GM19324 (cell line): ENCODE results near the gene UGT1A9.
"Not testable (repeated sequence)": the region's sequence is repeated elsewhere in the genome, so short reads cannot be mapped to it uniquely, and the experiment has no call there.

Source experiments
- ATAC-seq: cut with Tn5 transposase; IDR thresholded peaks from one replicate; pipeline ENCODE4 v1.9.1; 2021; ENCODE audit warnings: mild to moderate bottlenecking, moderate library complexity; ENCODE audit not compliant: unreplicated experiment, low FRiP score

UGT1A9 gene

DNA sequence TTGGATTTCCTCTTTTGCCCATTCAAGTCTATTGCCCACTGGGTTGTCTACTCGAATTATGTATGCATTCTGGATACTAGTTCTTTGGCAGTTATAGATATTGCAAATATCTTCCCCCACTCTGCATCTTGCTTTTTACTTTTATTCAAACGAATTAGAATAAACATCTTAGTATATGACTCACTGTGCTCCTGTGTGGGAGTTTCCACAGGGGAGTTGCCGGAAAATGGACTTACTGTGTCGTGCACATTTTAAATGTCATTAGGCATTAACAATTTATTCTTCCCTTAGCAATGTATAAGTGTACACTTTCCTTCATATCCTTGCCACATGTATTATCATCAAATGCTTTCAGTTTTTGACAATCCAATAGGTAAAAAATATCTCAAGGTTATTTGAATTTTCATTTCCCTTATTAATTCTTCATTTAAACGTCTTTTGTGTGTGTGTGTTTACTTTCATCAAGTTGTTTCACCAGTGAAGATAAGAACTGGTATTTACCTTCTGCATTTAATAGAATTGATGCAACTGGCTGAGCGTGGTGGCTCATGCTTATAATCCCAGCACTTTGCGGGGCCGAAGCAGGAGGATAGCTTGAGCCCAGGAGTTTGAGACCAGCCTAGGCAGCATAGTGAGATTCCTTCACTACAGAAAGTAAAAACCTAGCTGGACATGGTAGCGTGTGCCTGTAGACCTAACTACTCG lies 36.4 kb downstream of the UGT1A9 start:
- ATAC-seq = no peak

DNA sequence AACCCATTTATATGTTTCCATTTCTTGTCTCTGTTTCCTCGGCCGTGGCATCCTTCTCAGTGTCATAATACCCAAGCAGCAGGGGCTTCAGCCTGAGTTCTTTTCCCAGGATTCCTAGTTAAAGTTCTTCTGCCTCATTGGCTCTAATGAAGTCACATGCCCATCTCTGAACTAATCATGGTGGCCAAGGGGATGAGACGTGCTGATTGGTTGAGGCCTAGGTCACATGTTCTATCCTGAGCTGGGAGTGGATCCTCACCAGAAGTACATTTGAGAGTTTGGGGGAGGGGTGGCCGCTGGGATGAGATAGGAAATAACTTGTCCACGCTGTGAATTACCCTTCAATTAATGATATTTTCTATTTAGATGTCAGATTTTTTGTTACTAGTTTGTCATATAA lies 37.2 kb downstream of the UGT1A9 start:
- ATAC-seq = no peak

DNA sequence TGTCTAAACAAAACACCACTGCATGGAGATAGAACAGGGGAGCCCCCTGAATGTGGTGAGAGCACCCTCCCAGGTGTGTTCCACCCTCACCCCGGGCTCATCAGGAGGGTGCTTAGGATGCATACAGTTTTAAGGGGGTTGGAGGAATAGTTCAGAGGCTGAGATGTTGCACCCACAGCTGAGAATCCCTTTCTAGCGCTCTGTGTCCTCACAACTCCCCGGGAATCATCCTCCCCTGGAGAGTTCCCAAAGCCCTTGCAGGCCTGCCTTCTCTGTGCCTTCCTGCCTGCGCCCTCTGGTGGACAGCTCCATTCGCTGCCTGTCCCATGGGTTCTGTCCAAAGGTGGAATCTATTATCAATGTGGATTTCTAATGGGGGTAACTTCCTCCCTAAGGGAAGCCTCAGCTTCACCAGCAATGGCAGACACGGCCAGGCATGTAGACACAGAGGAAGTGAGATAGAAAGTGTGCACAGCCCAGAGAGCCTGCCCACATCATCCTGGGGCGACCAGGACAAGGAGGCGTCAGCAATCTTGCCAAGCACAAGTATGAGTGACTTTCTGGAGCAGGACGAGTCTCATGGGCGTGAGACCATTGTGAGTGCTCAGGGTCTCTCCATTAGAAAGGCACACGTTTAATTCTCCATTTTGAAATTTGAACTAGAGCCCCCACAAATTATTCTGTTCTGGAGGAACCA lies 39.8 kb downstream of the UGT1A9 start:
- no peak for ATAC-seq

DNA sequence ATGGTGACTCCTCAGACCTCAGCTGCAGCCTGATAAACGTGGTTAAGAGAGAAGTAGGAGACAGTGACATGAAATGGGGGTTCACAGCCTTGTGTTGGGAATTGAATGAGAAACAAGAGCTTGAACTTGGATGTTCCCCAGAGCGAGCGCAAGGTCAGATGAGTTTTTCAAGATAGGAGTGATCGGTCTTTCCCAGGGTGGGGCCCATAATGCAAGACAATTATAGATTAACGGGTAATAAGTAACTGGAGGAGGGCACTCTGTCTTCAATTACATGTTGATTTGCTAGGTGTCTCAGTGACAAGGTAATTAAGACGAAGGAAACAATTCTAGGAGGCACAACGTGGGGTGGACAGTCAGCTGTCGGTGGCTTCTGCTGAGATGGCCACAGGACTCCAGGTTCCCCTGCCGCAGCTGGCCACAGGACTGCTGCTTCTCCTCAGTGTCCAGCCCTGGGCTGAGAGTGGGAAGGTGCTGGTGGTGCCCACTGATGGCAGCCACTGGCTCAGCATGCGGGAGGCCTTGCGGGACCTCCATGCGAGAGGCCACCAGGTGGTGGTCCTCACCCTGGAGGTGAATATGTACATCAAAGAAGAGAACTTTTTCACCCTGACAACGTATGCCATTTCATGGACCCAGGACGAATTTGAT lies 41.0 kb downstream of the UGT1A9 start, which contains the start of gene UGT1A5:
Gene UGT1A5, plus strand, starts transcription at position 297 of the 651 bp plus-strand sequence. Its CDS starts 85 bp downstream, at position 382.
- no peak for ATAC-seq

DNA sequence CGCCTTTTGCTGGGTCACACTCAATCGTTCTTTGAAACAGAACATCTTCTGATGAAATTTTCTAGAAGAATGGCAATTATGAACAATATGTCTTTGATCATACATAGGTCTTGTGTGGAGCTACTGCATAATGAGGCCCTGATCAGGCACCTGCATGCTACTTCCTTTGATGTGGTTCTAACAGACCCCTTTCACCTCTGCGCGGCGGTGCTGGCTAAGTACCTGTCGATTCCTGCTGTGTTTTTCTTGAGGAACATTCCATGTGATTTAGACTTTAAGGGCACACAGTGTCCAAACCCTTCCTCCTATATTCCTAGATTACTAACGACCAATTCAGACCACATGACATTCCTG lies 41.5 kb downstream of the UGT1A9 start:
- ATAC-seq = no peak

DNA sequence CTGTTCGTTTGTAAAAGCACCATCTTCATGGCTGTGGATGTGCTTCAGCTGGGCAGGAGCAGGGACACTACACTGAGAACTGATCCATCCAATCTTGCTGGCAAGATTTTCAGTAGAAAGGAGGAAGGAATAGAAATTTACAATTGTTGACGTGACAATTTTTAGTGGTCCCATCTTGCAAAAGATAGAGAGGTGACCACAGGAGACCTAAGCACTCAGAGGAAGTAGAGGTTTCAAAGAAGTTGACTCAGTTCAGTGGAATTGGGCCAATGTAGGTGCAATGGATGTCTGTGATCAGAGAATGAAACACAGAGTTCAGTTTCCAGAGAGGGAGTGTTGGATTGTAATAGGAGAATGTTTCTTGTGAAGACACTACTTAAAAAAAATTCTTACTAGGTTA lies 42.4 kb downstream of the UGT1A9 start:
- ATAC-seq = no peak

DNA sequence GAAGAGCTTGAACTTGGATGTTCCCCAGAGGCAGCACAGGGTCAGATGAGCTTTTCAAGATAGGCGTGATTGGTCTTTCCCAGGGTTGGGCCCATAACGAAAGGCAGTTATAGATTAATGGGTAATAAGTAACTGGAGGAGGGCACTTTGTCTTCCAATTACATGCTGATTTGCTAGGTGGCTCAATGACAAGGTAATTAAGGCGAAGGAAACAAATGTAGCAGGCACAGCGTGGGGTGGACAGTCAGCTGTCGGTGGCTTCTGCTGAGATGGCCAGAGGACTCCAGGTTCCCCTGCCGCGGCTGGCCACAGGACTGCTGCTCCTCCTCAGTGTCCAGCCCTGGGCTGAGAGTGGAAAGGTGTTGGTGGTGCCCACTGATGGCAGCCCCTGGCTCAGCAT lies 46.9 kb downstream of the UGT1A9 start, which contains the start of gene UGT1A4:
Gene UGT1A4, plus strand, starts transcription at position 185 of the 400 bp plus-strand sequence. Its CDS starts 85 bp downstream, at position 270.
- no peak for ATAC-seq

DNA sequence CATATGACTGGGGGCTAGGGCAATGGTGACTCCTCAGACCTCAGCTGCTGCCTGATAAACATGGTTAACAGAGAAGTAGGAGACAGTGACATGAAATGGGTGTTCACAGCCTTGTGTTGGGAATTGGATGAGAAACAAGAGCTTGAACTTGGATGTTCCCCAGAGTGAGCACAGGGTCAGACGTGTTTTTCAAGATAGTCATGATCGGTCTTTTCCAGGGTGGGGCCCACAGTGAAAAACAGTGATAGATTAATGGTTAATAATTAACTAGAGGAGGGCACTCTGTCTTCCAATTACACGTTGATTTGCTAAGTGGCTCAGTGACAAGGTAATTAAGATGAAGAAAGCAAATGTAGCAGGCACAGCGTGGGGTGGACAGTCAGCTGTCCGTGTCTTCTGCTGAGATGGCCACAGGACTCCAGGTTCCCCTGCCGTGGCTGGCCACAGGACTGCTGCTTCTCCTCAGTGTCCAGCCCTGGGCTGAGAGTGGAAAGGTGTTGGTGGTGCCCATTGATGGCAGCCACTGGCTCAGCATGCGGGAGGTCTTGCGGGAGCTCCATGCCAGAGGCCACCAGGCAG lies 57.1 kb downstream of the UGT1A9 start, which contains the start of gene UGT1A3:
Gene UGT1A3, plus strand, starts transcription at position 320 of the 579 bp plus-strand sequence. Its CDS starts 85 bp downstream, at position 405.
- ATAC-seq = no peak

DNA sequence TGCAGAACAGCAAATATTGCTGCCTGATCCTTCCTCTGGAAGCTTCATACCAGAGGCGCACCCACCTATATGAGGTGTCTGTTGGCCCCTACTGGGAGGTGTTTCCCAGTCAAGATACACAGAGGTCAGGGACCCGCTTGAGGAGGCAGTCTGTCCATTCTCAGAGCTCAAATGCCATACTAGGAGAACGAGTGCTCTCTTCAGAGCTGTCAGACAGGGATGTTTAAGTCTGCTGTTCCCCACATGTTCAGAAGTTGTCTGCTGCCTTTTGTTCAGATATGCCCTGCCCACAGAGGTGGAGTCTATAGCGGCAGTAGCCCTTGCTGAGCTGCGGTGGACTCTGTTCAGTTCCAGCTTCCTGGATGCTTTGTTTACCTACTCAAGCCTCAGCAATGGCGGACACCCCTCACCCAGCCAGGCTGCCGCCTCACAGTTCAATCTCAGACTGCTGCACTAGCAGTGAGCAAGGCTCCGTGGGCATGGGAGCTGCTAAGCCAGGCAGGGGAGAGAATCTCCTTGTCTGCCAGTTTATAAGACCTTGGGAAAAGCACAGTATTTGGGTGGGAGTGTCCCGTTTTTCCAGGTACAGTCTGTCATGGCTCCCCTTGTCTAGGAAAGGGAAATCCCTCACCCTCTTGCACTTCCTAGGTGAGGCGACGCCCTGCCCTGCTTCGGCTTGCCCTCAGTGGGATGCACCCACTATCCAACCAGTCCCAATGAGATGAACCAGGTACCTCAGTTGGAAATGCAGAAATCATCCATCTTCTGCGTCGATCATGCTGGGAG lies 65.4 kb downstream of the UGT1A9 start:
- not testable (repeated sequence) for ATAC-seq

DNA sequence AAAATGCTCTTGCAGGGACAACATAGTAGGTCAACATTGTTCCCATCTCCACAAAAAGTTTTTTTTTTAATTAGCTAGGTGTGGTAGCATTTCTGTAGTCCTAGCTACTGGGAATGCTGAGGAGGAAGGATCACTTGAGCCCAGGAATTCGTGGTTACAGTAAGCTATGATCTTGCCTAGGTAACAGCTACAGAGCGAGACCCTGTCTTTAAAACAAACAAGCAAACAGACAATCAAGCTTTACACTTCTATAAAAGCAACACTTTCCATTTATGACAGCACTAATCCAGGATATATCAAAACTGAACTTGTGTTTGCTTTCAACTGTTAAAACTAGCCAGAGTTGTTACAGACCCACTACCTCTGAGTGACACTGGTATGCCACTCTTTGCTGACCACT lies 69.2 kb downstream of the UGT1A9 start:
- no peak for ATAC-seq

DNA sequence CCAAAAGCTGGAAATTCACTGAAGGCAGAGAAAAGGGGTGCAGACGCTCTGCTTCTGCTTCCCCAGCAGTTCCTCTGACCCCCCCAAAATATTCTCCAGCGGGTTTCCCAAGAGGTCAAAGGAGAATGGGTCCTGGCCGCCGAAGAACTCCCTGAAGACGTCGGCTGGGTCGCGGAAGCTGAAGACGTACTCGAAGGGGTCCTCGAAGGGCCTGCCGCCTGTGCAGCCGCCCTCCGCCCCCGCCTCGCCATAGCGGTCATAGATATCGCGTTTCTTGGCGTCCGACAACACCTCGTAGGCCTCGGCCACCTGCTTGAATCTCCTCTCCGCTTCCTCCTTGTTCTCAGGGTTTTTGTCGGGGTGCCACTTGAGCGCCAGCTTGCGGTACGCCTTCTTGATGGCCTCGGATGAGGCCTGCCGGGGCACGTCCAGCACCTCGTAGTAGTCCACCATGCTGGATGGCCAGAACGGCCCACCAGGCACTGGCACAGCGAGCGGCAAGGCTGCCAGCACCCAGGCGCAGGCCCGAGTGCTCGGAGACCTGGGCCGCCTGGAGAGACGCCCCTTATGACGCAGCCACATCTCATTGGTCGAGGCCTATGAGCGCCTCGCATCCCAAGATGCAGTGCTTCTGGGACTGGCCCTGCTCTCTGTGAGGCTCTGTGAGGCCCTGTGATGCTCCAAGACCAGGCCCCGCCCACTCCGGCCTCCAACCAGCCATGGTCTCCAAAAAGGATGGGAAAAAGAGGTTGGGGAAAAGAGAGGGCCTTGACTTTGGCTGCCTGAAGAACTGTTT lies 72.0 kb downstream of the UGT1A9 start:
- ATAC-seq = no peak

DNA sequence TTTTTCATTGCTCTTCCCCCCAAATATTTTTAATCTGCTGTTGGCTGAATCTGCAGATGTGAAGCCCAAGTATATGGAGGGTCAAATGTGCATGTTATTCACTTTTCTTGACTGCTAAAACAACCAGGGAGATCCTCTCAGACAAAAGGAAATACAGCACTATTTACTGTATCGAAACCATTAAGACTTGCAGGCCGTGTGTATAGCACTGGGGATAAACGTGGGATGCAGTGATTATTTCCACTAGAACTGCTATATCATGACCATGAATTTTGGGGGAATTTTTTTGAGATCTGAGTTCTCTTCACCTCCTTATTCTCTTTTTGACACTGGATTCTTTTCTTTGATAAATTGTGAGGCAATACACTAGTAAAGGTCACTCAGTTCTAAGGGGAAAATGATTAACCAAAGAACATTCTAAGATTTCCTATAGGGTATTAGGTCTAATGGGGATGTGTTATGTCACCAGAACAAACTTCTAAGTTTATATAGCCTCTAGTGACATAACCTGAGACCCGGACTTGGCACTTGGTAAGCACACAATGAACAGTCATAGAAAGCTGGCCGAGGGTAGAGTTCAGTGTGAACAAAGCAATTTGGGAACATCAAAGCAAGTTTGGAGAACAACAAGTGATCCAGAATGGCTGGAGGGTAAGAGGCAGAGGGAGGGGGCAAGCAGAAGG lies 73.5 kb downstream of the UGT1A9 start:
- ATAC-seq = no peak

DNA sequence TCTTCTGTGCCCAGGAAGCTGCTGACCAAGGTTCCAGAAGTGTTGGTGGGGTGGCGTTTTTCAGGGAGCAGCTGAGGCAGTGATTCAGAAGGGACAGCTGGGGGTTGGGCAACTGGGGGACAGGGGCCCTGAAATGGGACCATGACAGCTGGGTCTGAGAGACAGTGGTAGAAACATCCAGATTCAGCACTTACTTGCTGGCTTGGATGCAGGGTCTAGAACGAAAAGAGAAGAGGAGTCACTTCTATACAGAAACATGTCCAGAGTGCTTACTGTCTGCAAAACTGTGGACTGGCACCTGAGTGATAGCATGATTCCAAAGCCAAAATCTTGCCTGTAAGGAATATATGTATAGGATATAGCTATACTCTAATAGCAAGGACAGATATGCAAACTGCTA lies 74.1 kb downstream of the UGT1A9 start:
- not testable (repeated sequence) for ATAC-seq

DNA sequence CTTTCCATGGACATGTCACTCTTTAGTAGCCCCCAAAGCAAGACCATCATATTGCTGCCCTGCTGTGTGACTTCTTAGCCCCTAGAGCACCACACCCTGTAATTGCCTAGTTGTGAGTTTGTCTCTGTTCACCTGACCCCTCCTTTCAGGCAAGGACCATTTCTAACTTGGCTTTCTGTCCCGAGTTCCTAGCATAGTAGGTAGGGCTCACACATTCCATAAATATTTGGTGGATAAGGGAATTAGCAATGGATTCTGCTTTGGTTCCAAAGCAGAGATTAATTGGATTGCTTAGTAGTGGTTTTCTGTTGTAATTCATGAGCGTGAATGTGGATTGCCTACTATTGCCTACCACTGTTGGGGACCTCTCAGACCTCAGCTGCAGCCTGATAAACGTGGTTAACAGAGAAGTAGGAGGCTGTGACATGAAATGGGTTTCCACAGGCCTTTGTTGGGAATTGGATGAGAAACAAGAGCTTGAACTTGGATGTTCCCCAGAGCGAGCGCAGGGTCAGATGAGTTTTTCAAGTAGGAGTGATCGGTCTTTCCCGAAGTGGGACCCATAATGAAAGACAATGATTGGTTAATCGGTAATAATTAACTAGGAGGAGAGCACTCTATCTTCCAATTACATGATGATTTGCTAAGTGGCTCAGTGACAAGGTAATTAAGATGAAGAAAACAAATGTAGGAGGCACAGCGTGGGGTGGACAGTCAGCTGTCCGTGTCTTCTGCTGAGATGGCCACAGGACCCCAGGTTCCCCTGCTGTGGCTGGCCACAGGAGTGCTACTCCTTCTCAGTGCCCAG lies 75.0 kb downstream of the UGT1A9 start:
- no peak for ATAC-seq

DNA sequence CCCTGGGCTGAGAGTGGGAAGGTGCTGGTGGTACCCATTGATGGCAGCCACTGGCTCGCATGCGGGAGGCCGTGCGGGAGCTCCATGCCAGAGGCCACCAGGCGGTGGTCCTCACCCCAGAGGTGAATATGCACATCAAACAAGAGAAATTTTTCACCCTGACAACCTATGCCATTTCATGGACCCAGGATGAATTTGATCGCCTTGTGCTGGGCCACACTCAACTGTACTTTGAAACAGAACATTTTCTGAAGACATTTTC lies 75.5 kb downstream of the UGT1A9 start:
- ATAC-seq = no peak

DNA sequence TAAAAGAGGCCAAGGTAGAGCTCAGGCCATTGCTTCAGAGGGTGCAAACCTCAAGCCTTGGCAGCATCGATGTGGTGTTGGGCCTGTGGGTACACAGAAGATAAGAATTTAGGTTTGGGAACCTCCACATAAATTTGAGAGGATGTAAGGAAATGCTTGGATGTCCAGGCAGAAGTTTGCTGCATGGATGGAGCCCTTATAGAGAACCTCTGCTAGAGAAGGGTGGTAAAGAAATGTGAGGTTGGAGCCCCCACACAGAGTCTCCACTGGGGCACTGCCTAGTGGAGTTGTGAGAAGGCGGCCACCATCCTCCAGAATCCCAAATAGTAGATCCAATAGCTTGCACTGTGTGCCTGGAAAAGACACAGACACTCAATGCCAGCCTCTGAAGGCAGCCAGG lies 79.0 kb downstream of the UGT1A9 start:
- not testable (repeated sequence) for ATAC-seq

DNA sequence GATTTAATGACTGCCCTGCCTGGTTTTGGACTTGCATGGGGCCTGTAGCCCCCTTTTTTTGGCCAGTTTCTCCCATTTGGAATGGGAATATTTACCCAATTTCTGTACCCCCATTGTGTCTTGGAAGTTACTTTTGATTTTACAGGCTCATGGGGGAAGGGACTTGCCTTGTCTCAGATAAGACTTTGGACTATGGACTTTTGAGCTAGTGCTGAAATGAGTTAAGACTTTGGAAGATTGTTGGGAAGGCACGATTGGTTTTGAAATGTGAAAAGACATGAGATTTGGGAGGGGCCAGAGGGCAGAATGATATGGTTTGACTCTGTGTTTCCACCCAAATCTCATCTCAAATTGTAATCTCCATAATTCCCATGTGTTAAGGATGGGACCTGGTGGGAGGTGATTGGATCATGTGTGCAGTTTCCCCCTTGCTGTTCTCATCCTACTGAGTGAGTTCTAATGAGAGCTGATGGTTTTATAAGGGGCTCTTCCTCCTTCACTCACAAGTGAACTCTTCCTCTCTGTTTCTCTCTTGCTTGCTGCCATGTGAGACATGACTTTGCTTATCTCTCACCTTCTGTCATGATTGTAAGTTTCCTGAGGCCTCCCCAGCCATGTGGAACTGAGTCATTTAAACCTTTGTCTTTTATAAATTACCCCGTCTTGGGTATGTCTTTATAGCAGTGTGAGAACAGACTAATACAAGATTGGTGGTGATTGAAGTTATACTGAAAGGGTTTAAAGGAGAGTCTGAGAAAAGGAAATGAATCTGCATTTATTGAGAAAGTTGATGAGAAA lies 79.7 kb downstream of the UGT1A9 start:
- ATAC-seq = not testable (repeated sequence)
